Brain pericyte (primary cell): ENCODE measurements around the gene GALNT15.

ENCODE experiments used
- DNase-seq: peaks from one replicate; pipeline ENCODE4 v3.0.0-alpha.2; 2012; ENCODE audit warnings: low read depth, low spot score

The GALNT15 gene

GRCh38 chr3:16174389-16174788 lies at the start of gene GALNT15:
GALNT15 (plus strand) TSS chr3:16174680; CDS start chr3:16175152, 472 bp downstream.
- peak; percentile 84 for DNase-seq

GRCh38 chr3:16126634-16127033 lies 47.8 kb upstream of the GALNT15 start:
- DNase-seq = no peak

GRCh38 chr3:16127249-16127648 lies 47.2 kb upstream of the GALNT15 start:
- no peak for DNase-seq

GRCh38 chr3:16130066-16130465 lies 44.4 kb upstream of the GALNT15 start:
- DNase-seq = peak; percentile 68

- DNase-seq = no peak
Observed at GRCh38 chr3:16132190-16132589, 42.3 kb upstream of the GALNT15 start.

GRCh38 chr3:16132928-16133327 lies 41.6 kb upstream of the GALNT15 start:
- DNase-seq = no peak

- no peak for DNase-seq
Observed at GRCh38 chr3:16134173-16134928, 40.1 kb upstream of the GALNT15 start.

GRCh38 chr3:16136055-16136454 lies 38.4 kb upstream of the GALNT15 start:
- no peak for DNase-seq

- DNase-seq = no peak
Observed at GRCh38 chr3:16137044-16137443, 37.4 kb upstream of the GALNT15 start.

- DNase-seq = no peak
Observed at GRCh38 chr3:16137977-16138376, 36.5 kb upstream of the GALNT15 start.

GRCh38 chr3:16140116-16140893 lies 34.2 kb upstream of the GALNT15 start:
- no peak for DNase-seq

GRCh38 chr3:16140894-16141285 lies 33.6 kb upstream of the GALNT15 start:
- no peak for DNase-seq

- DNase-seq = no peak
Observed at GRCh38 chr3:16142350-16143025, 32.0 kb upstream of the GALNT15 start.

- DNase-seq = no peak
Observed at GRCh38 chr3:16143861-16144447, 30.5 kb upstream of the GALNT15 start.

- no peak for DNase-seq
Observed at GRCh38 chr3:16145176-16145575, 29.3 kb upstream of the GALNT15 start.

- DNase-seq = no peak
Observed at GRCh38 chr3:16146015-16146730, 28.3 kb upstream of the GALNT15 start.

GRCh38 chr3:16147220-16147994 lies 27.1 kb upstream of the GALNT15 start:
- DNase-seq = no peak

- DNase-seq = no peak
Observed at GRCh38 chr3:16148213-16148612, 26.3 kb upstream of the GALNT15 start.

GRCh38 chr3:16148783-16149182 lies 25.7 kb upstream of the GALNT15 start:
- DNase-seq = peak; percentile 88

GRCh38 chr3:16150285-16150684 lies 24.2 kb upstream of the GALNT15 start:
- no peak for DNase-seq

GRCh38 chr3:16151109-16151508 lies 23.4 kb upstream of the GALNT15 start:
- no peak for DNase-seq
